ENCODE measurements around the gene TTC12. TPM values are rescaled to one million over a fixed set of nuclear protein-coding genes. Genes with fewer than 3 reads are reported as not detected.
"Not testable (repeated sequence)": the region's sequence is repeated elsewhere in the genome, so short reads cannot be mapped to it uniquely, and the experiment has no call there.

Gene TTC12
- total RNA-seq, 2 experiments from 2014 or later, result 14.2 to 14.3 TPM

DNA sequence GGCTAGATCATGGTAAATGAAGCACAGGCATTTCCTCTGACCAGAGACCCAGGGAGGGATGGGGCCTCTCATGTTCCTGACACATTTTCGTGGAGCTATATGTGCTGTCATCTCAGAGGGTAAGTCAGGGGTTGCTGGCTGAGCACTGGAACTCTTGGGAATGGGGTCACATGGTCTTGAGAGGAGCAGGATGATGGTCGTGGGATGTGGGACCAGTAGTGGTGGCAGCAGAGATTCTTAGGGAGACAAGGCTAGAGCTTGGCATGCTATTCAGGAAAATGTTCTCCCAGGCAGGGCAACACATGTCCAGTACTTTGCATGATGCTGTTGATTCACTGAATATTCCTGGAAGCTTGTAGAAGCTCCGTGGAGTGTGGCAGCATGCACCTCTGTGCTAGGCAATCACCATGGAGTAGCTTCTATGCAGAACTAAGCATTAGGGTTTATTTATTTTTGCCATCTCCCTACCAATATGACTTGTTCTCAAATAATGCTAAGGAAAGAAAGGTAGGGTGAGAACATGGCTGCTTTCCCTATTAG is 31.4 kb upstream of the TTC12 start:
- CTCF ChIA-PET, result no interaction called here
- POLR2A ChIA-PET, result no interaction called here

DNA sequence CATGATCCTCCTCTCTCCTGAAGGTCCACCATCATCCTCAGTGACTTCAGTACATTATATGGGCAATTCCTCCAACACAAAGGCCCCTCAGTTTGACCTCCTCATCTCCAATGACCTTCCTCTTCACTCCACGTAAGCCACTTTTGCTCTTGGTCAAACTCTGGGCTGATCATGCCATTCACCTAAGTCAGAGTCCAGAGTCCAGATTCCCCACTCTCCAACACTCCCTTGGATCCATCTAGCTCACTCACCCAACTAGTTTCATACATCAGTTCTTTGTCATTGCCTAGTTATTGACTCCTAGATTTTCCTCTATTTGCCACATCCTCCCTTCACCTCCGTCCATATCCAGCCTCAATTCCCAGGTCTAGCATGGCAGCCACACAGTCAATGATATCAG is 30.5 kb upstream of the TTC12 start:
- POLR2A ChIA-PET, result no interaction called here

DNA sequence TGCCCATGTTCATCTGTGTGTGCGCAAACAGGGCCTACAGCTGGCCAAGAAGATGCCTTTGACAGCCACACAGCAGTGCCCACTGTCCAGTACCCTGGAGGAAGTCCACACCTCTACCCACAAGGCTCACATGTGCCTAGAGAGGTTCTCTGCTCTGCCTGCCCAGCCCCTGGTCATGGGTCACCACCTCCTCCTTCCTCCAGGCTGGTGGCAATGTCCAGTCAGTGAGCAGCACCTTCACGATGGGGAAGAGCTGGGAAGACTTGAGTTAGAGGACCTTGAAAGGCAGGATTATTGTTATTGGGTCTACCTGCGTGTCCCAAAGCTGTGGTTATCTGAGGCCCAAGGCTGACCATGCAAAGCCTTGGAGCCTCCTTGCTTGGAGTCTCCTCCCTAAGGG is 28.4 kb upstream of the TTC12 start:
- CTCF ChIA-PET, result no interaction called here
- POLR2A ChIA-PET, result no interaction called here

More for the DNA sequence above, 30.5 kb upstream of the TTC12 start:
- CTCF ChIA-PET, result no interaction called here

DNA sequence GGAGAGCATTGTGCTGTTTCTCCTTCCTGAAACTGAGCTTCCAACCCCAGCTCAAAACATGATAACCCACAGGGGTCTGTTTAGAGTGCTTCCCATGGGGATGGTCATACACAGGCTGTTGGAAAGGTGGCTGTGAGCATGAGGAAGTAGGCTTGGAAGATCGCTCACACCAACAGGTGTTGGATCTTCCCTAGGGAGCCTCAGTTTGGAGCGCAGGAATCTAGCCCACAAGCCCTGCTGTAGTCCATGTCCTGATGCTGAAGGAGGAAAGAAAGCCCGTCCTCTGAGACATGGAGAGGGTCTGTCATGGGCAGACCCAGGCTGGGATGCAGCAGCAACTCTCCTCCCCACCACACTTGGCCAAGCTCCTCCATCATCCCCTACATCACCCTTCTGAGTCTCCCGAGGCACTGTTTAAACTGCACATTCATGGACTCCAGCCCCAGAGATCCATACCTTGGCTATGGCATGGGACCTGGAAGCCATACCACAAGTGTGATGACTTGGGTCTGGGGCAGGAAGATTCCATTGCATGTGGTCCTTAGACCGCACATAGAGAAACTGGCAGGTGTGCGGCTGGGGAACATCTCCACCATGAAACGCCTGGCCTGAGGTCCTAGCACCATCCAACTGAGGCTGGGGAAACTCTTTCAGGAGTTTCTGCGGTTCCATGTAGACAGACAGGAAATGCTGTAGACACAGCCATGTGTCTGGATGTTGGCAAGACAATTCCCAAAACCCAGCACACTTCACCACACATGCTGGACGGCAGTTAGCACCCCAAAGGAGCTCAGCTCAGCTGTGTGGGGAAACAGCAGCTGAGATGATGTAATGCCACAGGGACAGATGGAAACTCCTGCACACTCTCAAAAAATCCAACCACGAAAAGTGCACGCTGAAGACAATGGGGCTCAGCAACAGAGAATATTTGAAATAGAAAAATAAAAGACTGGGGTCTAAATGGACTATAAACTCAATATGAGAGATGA is 27.6 kb upstream of the TTC12 start:
- ChIA-PET CTCF (no interaction called here), POLR2A (no interaction called here)

DNA sequence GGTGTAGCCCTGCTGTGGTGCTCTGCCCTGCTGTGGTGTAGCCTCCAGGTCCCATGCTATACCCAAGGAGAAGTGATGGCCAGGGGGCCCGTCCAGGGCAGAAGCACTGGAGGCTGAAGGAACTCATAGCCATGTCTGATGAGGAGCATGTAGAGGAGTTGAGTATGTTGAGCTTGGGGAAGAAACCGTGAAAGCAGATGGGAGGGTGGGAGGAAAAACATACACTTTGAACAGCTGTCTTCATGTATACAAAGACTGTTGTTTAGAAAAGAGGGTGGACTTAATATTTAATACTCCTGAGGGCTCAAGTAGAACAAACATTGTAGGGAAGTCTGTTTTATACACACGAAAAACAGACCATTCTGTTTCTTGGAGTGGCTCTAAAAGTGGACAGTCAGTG is 26.6 kb upstream of the TTC12 start:
- ChIA-PET CTCF (interaction anchor here (1.4 kb wide), 1 partner anchor 12 kb away, joined by 4 read pairs; no protein-coding TSS in a partner anchor), POLR2A (no interaction called here)

DNA sequence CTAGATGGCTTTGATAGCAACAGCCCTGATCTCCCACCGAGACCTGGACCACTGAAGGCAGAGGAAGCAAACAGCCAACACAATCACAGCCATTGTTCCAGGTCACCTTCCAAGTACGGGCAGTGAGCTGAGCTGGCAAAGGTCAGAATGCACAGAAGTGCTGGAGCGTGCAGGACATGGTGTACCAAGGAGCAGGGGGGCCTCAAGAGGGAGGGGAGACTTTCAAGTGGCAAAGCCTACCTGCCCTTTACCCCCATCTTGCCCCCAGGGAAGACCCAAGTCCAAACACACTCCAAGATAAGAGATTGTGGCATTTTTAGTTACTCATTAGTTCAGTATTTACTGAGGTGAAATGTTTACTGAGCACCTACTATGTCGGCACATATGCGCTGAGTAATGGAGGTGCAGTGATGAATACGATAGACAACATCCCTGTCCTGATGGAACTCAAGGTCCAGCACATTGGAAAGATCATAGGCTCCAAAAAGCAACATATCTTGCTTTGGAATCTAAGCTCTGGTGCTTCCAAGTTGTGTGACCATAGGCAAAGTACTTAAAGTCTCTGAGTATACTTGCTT is 26.0 kb upstream of the TTC12 start:
- ChIA-PET CTCF (interaction anchor here (1.4 to 1.9 kb wide), 3 partner anchors 13 to 1008 kb away, joined by 4 to 20 read pairs (median 4); no protein-coding TSS in a partner anchor), POLR2A (no interaction called here)

DNA sequence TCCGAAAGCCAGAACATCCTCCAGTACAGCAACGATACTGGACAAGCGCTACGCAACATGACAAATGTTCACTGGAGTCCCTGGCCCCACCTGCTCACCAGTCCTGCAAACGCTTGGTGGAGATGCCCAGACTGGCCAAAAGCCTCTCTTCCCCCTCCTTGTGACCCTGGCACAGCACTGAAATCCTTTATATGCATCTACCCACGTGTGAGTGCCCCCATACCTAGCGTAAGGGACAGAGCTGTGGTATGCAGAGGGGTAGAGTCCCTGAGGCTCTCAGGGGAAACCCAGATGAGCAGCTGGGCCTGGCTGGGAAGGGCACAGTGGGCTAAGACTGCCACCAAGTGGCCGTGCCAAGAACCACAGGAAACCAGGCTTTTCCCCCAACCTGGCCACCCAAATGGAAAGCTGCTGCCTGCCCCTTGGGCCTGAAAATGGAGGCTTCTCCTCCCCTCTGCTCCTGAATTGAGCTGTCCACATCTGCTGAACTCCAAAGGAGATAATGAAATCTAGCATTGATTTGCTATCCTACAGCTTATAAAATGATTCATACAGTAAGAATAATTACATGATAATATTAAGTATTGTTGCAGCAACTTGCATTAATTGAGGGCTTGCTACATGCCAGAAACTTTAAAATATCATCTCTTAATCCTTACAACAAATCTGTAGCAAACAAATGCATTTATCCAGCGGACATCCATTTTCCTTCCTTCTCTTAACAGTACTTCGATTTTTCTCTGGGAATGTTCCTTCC is 24.8 kb upstream of the TTC12 start:
- ChIA-PET CTCF (interaction anchor here (0.6 to 2.0 kb wide), 10 partner anchors 9 to 1009 kb away, joined by 3 to 20 read pairs (median 4); no protein-coding TSS in a partner anchor), POLR2A (no interaction called here)

DNA sequence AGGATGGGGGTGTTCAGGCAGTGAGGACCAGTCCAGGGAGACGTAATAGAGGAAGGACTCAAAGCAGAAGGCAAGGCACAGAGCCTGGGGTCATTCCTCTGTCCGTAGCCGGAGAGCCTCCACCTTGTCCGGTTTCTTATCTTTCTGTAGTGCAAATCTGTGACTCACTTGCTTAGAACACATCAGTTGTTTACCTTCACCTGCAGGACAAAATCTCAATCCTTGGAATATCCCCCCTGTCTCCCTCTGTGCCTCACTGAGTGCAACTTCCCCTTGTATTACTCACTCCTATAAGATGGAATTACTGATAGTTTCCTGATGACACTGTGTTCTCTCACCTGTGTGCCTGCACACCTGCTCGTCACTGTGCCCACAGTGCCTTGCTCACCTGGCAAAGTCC is 20.4 kb upstream of the TTC12 start:
- POLR2A ChIA-PET, result no interaction called here
- CTCF ChIA-PET, result no interaction called here

DNA sequence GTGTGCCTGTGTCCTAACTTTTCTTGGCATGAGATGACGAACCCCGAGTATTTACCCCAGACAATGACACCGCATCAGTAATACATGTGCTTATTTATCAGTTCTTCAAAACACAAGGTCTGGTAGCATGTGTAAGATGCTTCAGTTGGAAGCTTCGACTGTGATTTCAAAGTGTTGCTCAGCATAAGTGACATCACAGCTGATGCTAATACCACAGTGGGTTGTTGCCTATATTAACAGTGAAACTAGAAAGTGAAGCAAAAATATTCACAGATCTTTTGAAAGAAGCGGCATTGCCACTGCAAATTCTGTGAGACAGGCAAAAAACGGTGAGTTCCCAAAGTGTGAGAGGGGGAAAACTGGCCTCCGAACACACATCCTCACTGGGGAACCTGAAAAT is 18.4 kb upstream of the TTC12 start:
- ChIA-PET CTCF (no interaction called here), POLR2A (no interaction called here)

DNA sequence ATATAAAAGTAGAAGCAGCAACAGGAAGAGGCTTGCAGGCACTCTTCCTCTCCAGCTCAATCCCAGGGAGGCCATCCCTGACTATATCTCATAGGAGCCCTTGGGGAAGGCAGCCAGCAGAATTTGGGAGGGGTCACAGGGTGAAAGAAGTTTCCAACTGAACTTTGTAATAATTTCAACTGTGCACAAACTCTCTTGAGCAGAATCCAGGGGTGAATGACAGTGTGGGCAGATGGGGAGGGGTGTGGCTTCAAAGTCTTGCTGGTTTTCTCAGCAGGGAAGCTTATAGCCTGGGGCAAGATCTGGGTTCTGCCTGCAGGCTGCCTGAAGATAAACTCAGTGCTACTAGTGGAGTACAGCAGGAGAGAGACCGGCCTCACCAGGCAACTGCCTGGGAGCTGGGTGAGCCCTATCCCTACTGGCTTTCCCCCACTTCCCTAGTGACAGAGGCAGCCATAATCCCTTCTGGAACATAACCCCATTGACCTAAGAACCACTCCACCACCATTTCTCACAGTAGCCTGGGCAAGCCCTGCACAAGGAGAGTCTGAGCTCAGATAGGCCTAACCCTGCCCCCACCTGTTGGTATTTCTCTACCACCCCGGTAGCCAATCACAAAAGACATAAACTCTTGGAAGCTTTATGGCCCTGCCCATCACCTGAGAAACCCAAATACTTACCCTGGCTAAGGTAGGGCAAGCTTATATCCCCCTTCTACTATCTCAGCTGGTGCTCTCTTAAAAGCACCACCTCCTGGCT is 17.8 kb upstream of the TTC12 start:
- ChIA-PET CTCF (no interaction called here), POLR2A (no interaction called here)

DNA sequence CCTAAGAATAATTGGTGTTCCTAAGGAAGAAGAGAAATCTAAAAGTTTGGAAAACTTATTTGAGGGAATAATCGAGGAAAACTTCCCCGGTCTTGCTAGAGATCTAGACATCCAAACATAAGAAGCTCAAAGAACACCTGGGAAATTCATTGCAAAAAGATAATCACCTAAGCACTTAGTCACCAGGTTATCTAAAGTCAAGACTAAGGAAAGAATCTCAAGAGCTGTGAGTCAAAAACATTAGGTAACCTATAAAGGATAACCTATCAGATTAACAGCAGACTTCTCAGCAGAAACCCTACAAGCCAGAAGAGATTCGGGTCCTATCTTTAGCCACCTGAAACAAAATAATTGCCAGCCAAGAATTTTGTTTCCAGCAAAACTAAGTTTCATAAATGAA is 15.9 kb upstream of the TTC12 start:
- CTCF ChIA-PET, result interaction anchor here (1.8 kb wide), 1 partner anchor 9 kb away, joined by 6 read pairs; no protein-coding TSS in a partner anchor
- POLR2A ChIA-PET, result not testable (repeated sequence)

DNA sequence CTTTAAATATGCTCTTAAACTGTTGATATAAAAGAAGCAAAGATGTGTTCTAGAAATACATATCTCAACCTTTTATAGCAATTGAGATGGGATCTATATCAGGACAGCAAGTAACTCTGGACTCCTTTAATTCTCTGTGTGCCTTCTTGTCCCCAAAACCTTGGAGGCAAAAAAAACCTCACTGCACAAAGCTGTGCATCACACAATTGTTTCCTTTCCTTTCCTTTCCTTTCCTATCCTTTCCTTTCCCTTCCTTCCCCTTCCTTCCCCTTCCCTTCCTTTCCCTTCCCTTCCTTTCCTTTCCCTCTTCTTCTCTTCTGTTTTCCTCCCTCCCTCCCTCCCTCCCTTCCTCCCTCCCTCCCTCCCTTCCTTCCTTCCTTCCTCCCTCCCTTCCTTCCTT is 9.5 kb upstream of the TTC12 start:
- CTCF ChIA-PET, result interaction anchor here (0.9 to 1.6 kb wide), 2 partner anchors 15 to 441 kb away, joined by 3 to 6 read pairs; no protein-coding TSS in a partner anchor
- POLR2A ChIA-PET, result no interaction called here

DNA sequence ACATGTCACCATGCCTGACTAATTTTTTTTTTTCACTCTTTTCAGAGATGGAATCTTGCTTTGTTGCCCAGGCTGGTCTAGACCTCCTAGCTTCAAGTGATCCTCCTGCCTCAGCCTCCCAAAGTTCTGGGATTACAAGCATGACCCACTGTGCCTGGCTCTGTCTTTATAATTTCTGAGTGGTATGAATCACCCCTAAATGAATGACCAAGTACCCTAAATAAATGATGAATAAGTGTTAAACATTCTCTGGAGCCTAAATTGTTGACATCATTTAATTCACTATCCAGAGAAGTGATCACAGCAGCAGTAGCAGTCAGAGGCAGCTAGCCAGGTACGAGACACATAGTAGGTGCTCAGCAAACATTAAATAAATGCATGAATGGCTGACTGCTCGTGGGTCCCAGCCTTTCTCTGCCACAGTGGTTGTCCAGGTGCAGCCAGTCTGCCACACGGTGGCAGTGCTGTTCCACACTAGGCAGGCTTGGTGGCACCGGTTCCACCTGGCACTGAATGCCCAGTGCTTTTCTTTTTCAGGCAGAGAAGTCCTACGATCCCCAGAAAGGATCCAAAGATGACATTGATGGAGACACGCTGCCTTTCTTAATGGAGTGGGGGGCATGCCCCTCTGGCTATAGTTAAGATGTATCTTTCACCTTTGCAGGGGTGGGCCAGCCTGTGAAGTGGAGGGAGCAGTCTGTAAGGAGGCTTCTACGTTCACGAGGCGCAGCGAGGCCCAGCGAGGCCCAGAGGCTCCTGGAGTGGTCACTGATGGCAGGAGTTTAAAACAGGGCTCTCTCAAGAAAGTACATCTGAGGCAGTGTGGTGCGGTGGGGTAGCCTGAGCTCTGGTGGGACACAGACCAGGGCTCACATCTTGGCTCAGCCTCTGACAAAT is 8.7 kb upstream of the TTC12 start:
- POLR2A ChIA-PET, result no interaction called here
- CTCF ChIA-PET, result interaction anchor here (0.9 to 1.6 kb wide), 3 partner anchors 9 to 440 kb away, joined by 3 to 6 read pairs (median 3); partner anchors contain the start of gene TTC12

DNA sequence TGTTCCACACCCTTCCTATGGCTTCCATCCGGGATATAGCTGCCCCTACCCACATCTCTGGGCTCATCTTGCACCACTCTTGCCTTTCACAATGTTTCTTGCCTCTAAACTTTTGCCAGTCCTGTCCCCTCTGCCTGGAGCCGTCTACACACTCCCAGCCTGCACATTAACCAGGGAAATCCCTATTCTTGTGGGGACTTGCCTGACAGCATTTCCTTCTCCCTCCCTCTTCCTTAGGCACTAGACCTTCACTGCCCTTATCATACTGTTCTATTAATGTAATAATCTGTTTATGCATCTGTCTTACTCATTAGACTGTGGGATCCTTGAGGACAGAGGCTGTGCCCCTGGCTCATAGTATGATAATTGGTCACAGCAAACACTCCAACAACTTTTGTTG is 5.8 kb upstream of the TTC12 start:
- POLR2A ChIA-PET, result no interaction called here
- CTCF ChIA-PET, result interaction anchor here (0.8 kb wide), 1 partner anchor 464 kb away, joined by 3 read pairs; no protein-coding TSS in a partner anchor

DNA sequence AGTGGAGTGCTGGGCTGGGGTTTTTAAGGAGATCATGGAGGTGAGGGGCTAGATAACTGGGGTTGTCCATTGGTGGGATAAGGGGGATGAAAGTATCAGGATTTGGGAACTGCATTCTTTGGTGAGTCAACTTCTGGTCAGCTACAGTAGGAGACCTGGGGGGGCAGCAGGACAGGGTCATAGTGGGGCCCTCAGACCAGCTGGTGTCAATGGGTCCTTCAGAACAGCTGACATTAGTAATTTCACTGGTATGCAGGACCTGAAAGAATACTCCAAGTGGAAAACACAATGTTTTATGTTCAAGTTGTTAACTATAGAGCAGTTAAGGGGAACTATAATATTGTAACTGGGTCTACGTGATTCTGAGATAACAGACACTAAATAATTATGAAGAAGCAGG is 2.8 kb upstream of the TTC12 start:
- ChIA-PET POLR2A (no interaction called here), CTCF (interaction anchor here (1.4 to 1.7 kb wide), 2 partner anchors 61 to 485 kb away, joined by 3 read pairs; no protein-coding TSS in a partner anchor)

DNA sequence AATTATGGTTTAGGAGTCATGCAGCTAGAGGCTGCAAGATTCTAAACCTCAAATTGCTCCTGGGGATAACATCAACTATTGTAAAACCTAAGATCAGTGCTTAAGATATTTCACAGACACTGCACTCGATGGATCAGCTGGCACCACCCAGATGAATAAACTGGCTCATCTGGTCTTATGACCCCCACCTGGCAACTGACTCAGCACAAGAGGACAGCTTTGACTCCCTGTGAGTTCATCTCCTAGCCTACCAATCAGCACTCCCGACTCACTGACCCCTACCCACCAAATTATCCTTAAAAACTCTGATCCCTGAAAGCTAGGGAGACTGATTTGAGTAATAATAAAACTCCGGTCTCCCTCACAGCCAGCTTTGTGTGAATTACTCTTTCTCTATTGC is 782 bp upstream of the TTC12 start:
- ChIA-PET CTCF (interaction anchor here (1.7 kb wide), 1 partner anchor 459 kb away, joined by 6 read pairs; the partner anchor contains the start of gene ZW10), POLR2A (no interaction called here)

DNA sequence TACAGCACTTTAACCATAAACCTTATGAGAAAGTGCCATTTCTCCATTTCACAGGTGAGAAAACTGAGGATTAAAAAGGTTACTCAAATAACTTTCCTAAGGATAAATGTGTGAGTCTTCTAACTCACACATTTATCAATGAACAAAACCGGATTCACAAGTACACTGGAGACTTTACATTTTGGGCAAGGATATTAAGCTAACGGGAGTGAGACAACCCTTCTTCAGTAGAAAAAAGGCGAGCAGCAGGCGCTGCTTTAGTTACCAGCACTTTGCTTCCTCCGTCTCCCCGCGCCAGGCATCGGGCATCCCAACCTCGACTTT is 356 bp upstream of the TTC12 start:
- ChIA-PET POLR2A (interaction anchor here (0.9 kb wide), 1 partner anchor 71 kb away, joined by 3 read pairs; no protein-coding TSS in a partner anchor), CTCF (interaction anchor here (0.9 to 1.7 kb wide), 2 partner anchors 8 to 459 kb away, joined by 3 to 6 read pairs; partner anchors contain the start of gene ZW10)

DNA sequence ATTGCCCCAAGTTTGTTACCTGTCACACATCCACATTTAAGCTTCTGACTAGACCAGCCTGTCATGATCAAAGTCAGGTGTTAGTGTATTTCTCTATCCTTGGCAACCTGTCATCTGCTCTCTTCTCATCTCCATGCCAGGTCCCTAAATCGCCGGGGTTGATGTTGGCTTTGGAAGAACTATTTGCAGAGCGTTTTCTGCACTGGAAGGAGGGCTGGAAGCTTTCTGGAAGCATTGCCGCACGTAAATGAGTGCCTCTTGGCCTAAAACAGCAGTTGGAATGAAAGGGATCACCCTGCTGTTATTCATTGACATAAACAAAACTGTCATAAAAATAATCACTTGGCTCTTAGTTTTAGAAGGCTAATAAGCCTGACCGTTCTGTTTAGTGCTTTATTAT is 1.4 kb downstream of the TTC12 start:
- ChIA-PET POLR2A (interaction anchor here (0.7 kb wide), 1 partner anchor 255 kb away, joined by 3 read pairs; no protein-coding TSS in a partner anchor), CTCF (no interaction called here)

Measured in activated CD8-positive, alpha-beta memory T cell treated with anti-CD3 and anti-CD28 coated beads for 36 hours (primary cell).